HCT116 (cell line): ENCODE measurements around the gene NCF4. TPM values are rescaled to one million over a fixed set of nuclear protein-coding genes. Genes with fewer than 3 reads are reported as not detected.

ENCODE experiments used
- ATAC-seq: fragments of 200-7000 bp; cut with Tn5 transposase; 2 replicates; pipeline ENCODE4 v1.9.1; 2020; ENCODE audit warnings: mild to moderate bottlenecking, moderate library complexity
- BruUV-seq: library from RNA; stranded (reverse); fragments of 400-500 nt; replicated peaks from 2 replicates; lab custom pipeline; 2021; lab: Mats Ljungman, UMichigan
- CTCF ChIA-PET: fragments of 300-600 bp; sonication (Branson Sonifier 250); formaldehyde crosslinking; loops from one replicate; lab custom pipeline; 2021; ENCODE audit warnings: antibody characterized with exemption; lab: Charles Lee
- POLR2A ChIA-PET: fragments of 300-600, 350-600 bp; sonication (Branson Sonifier 250); formaldehyde crosslinking; loops from one replicate; lab custom pipeline; 2021; ENCODE audit warnings: antibody characterized with exemption; lab: Charles Lee
- RAD21 ChIA-PET, 2 experiments: fragments of 300-600 bp; sonication (Branson Sonifier 250); formaldehyde crosslinking; loops; one replicate each; lab custom pipeline; 2023; ENCODE audit warnings: low total read pairs in 2 of 2; ENCODE audit not compliant: uncharacterized antibody in 2 of 2, unreplicated experiment in 2 of 2, low non-redundant PET in 1 of 2; lab: Charles Lee
- DNase-seq: peaks from one replicate; pipeline ENCODE4 v3.0.0-alpha.2; 2010; ENCODE audit warnings: low read depth, low spot score
- H2AFZ ChIP-seq: fragments of 200-600 bp; shearing (Covaris generic), sonication (generic); 2 replicates; pipeline ENCODE4 v1.6.1; 2017; ENCODE audit warnings: low read depth, mixed run types, mixed read lengths, antibody characterized with exemption, low read length; ENCODE audit not compliant: poor library complexity, severe bottlenecking
- H3K27ac ChIP-seq: 2 replicates; pipeline ENCODE4 v1.5.1; 2012; ENCODE audit warnings: low read depth, low read length
- H3K27me3 ChIP-seq: fragments of 200-600 bp; sonication (generic); 2 replicates; pipeline ENCODE4 v1.6.1; 2016; ENCODE audit warnings: mixed run types, low read length, mixed read lengths; ENCODE audit not compliant: insufficient read depth
- H3K36me3 ChIP-seq, 2 experiments: fragments of 200-500 bp in 1 of 2; fragments of 200-600 bp in 1 of 2; sonication (Bioruptor generic) in 1 of 2; sonication (generic) in 1 of 2; 2 replicates each; pipeline versions ENCODE4 v1.5.1 to v1.6.1; 2014 to 2016; ENCODE audit warnings: low read length in 2 of 2, inconsistent platforms in 1 of 2, mixed read lengths in 1 of 2, mixed run types in 1 of 2; ENCODE audit not compliant: insufficient read depth in 2 of 2, control insufficient read depth in 1 of 2
- H3K4me1 ChIP-seq, 2 experiments: fragments of 200-600 bp in 1 of 2; sonication (generic) in 1 of 2; 2 replicates each; pipeline versions ENCODE4 v1.5.1 to v1.6.1; 2012 to 2017; ENCODE audit warnings: low read length in 2 of 2, inconsistent platforms in 1 of 2, mild to moderate bottlenecking in 1 of 2, mixed read lengths in 1 of 2, mixed run types in 1 of 2, moderate library complexity in 1 of 2; ENCODE audit not compliant: insufficient read depth in 2 of 2, control insufficient read depth in 1 of 2
- H3K4me2 ChIP-seq: fragments of 200-600 bp; sonication (generic); 2 replicates; pipeline ENCODE4 v1.6.1; 2017; ENCODE audit warnings: mixed run types, low read length, mixed read lengths
- H3K4me3 ChIP-seq, 2 experiments: fragments of 200-600 bp in 1 of 2; sonication (generic) in 1 of 2; replicated peaks in 1 of 2; 2 replicates each; pipeline ENCODE4 v1.5.1; 2011 to 2016; ENCODE audit warnings: low read length in 2 of 2, control low read depth in 1 of 2, low read depth in 1 of 2, mild to moderate bottlenecking in 1 of 2, mixed read lengths in 1 of 2, mixed run types in 1 of 2
- H3K79me2 ChIP-seq: fragments of 200-600 bp; sonication (generic); 2 replicates; pipeline ENCODE4 v1.6.1; 2017; ENCODE audit warnings: mild to moderate bottlenecking, mixed run types, low read length, moderate library complexity, mixed read lengths; ENCODE audit not compliant: insufficient read depth
- H3K9ac ChIP-seq: fragments of 200-600 bp; sonication (generic); 2 replicates; pipeline ENCODE4 v1.6.1; 2016; ENCODE audit warnings: low read length, mixed read lengths
- H3K9me2 ChIP-seq: fragments of 200-600 bp; sonication (generic), shearing (Covaris generic); 2 replicates; pipeline ENCODE4 v1.6.1; 2017; ENCODE audit warnings: mixed run types, mild to moderate bottlenecking, moderate library complexity; ENCODE audit not compliant: insufficient read depth
- H3K9me3 ChIP-seq, 2 experiments: fragments of 200-500 bp in 1 of 2; fragments of 200-600 bp in 1 of 2; sonication (Bioruptor generic) in 1 of 2; sonication (generic) in 1 of 2; 2 replicates each; pipeline ENCODE4 v1.6.1; 2014 to 2017; ENCODE audit warnings: low read length in 2 of 2, mixed read lengths in 2 of 2, inconsistent platforms in 1 of 2, low read depth in 1 of 2, mild to moderate bottlenecking in 1 of 2, mixed run types in 1 of 2, moderate library complexity in 1 of 2; ENCODE audit not compliant: control insufficient read depth in 1 of 2, insufficient read depth in 1 of 2
- H4K20me1 ChIP-seq: fragments of 200-600 bp; sonication (generic), shearing (Covaris generic); 2 replicates; pipeline ENCODE4 v1.6.1; 2017; ENCODE audit warnings: mixed run types, mild to moderate bottlenecking, moderate library complexity; ENCODE audit not compliant: insufficient read depth
- CBX3 ChIP-seq: IDR thresholded peaks from 2 replicates; pipeline ENCODE4 v1.6.1; 2012; ENCODE audit warnings: low read depth
- CEBPB ChIP-seq: IDR thresholded peaks from 2 replicates; pipeline ENCODE4 v1.6.1; 2012; ENCODE audit warnings: low read depth
- EGR1 ChIP-seq: IDR thresholded peaks from 2 replicates; pipeline ENCODE4 v1.6.1; 2012; ENCODE audit warnings: low read depth
- EZH2 ChIP-seq: fragments of 200-600 bp; sonication (generic); IDR thresholded peaks from 2 replicates; pipeline ENCODE4 v1.6.1; 2017; ENCODE audit warnings: antibody characterized with exemption, mixed run types
- EZH2phosphoT487 ChIP-seq: fragments of 200-600 bp; IDR thresholded peaks from 2 replicates; pipeline ENCODE4 v1.6.1; 2018; ENCODE audit warnings: antibody characterized with exemption, borderline replicate concordance
- FOSL1 ChIP-seq: IDR thresholded peaks from 2 replicates; pipeline ENCODE4 v1.6.1; 2012; ENCODE audit warnings: low read depth
- JUND ChIP-seq: IDR thresholded peaks from 2 replicates; pipeline ENCODE4 v1.6.1; 2012
- POLR2A ChIP-seq: IDR thresholded peaks from 2 replicates; pipeline ENCODE4 v1.7.0; 2011; ENCODE audit warnings: borderline replicate concordance; ENCODE audit not compliant: insufficient read depth, insufficient read length; ENCODE audit errors: extremely low read depth
- POLR2AphosphoS5 ChIP-seq: IDR thresholded peaks from 2 replicates; pipeline ENCODE4 v1.6.1; 2011; ENCODE audit warnings: mild to moderate bottlenecking, low read depth, low read length, moderate library complexity
- RAD21 ChIP-seq: IDR thresholded peaks from 2 replicates; pipeline ENCODE4 v1.6.1; 2012; ENCODE audit warnings: low read depth, mild to moderate bottlenecking
- SIN3A ChIP-seq: IDR thresholded peaks from 2 replicates; pipeline ENCODE4 v1.6.1; 2012; ENCODE audit warnings: low read depth
- SRF ChIP-seq: IDR thresholded peaks from 2 replicates; pipeline ENCODE4 v1.6.1; 2012; ENCODE audit warnings: low read depth
- TCF7L2 ChIP-seq: IDR thresholded peaks from 2 replicates; pipeline ENCODE4 v1.7.0; 2011; ENCODE audit warnings: borderline replicate concordance, inconsistent platforms; ENCODE audit not compliant: insufficient read depth, insufficient read length; ENCODE audit errors: extremely low read depth
- ZFX ChIP-seq: fragments of 450-650 bp; IDR thresholded peaks from 2 replicates; pipeline ENCODE4 v1.6.1; 2017
- ZNF274 ChIP-seq: fragments of 200-500 bp; sonication (Bioruptor generic); IDR thresholded peaks from 2 replicates; pipeline ENCODE4 v1.6.1; 2014; ENCODE audit warnings: mild to moderate bottlenecking, low read depth, low read length, inconsistent platforms
- intact Hi-C: fragments of 100-400 bp; cut with micrococcal nuclease; formaldehyde crosslinking; loops from 2 replicates; pipeline ENCODE4 v1.10.0; 2022
- total RNA-seq: library from RNA; stranded (reverse); gene quantifications from one replicate; pipeline ENCODE4 v1.2.1, GENCODE V29; 2021; ENCODE audit not compliant: unreplicated experiment
- TF ChIP-seq, protein P1 (sequence below): IDR thresholded peaks from 2 replicates; pipeline ENCODE4 v1.6.1; 2012
- TF ChIP-seq, protein P2 (sequence below): IDR thresholded peaks from 2 replicates; pipeline ENCODE4 v1.6.1; 2012
- TF ChIP-seq, protein P3 (sequence below): IDR thresholded peaks from 2 replicates; pipeline ENCODE4 v1.6.1; 2011; ENCODE audit warnings: mild to moderate bottlenecking, low read length, moderate library complexity; ENCODE audit not compliant: insufficient replicate concordance; ENCODE audit errors: extremely low read depth

The NCF4 gene
- total RNA-seq, 1 experiment from 2014 or later, result 0.37 TPM

DNA sequence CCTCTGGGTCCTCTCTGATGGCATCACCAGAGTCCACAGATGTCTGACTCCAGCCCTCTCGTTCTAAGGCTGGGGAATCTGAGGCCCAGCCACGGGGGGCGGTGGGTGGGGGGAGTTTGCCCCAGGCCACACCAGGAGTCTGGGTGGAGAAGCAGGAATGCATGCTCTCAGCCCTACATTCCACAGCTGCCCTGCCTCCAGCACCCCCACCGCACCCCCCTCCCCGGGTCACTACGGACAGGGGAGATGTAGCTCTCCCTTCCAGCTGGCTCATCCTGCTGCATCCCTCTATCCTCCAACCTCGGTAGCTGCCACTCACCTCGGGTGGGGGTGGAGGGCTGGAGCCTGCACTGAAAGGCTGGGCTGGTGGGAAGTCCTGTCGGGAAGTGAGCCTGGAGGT, 41.7 kb upstream of the NCF4 start:
- no peak overlapping the region for H3K27ac ChIP-seq
- ChIA-PET POLR2A (no interaction called here), CTCF (interaction anchor here (1.4 kb wide), 1 partner anchor 37 kb away, joined by 4 read pairs; no protein-coding TSS in a partner anchor), RAD21 (no interaction called here)
- intact Hi-C loops, result no loop called here
- H3K9me2 ChIP-seq, result no peaks in the 10 kb centered on the region
- H3K4me2 ChIP-seq, result no peak overlapping the region
- H3K79me2 ChIP-seq, result no peaks in the 10 kb centered on the region
- BruUV-seq, result no TSS peak
- no peak overlapping the region for H3K9ac ChIP-seq
- peaks cover 18% of the 10 kb centered on the region for H3K27me3 ChIP-seq
- no peaks in the 10 kb centered on the region for H3K4me1 ChIP-seq
- ATAC-seq, result no peak
- no peaks in the 10 kb centered on the region for H3K36me3 ChIP-seq
- no peak for DNase-seq
- TF ChIP-seq EZH2 (no peak), TCF7L2 (no peak), FOSL1 (no peak), CBX3 (no peak), SIN3A (no peak), CEBPB (no peak), POLR2A (no peak), ZFX (no peak), ZNF274 (no peak), EZH2phosphoT487 (no peak), SRF (no peak), RAD21 (no peak), JUND (no peak), EGR1 (no peak), POLR2AphosphoS5 (no peak)
- TF ChIP-seq, protein P1, sequence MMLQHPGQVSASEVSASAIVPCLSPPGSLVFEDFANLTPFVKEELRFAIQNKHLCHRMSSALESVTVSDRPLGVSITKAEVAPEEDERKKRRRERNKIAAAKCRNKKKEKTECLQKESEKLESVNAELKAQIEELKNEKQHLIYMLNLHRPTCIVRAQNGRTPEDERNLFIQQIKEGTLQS, result no peak
- TF ChIP-seq, protein P2, sequence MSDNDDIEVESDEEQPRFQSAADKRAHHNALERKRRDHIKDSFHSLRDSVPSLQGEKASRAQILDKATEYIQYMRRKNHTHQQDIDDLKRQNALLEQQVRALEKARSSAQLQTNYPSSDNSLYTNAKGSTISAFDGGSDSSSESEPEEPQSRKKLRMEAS, result no peak
- TF ChIP-seq, protein P3, sequence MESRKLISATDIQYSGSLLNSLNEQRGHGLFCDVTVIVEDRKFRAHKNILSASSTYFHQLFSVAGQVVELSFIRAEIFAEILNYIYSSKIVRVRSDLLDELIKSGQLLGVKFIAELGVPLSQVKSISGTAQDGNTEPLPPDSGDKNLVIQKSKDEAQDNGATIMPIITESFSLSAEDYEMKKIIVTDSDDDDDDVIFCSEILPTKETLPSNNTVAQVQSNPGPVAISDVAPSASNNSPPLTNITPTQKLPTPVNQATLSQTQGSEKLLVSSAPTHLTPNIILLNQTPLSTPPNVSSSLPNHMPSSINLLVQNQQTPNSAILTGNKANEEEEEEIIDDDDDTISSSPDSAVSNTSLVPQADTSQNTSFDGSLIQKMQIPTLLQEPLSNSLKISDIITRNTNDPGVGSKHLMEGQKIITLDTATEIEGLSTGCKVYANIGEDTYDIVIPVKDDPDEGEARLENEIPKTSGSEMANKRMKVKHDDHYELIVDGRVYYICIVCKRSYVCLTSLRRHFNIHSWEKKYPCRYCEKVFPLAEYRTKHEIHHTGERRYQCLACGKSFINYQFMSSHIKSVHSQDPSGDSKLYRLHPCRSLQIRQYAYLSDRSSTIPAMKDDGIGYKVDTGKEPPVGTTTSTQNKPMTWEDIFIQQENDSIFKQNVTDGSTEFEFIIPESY, result no peak
- no peaks in the 10 kb centered on the region for H3K9me3 ChIP-seq
- no peak overlapping the region for H2AFZ ChIP-seq
- H3K4me3 ChIP-seq, result no peak overlapping the region
- H4K20me1 ChIP-seq, result no peaks in the 10 kb centered on the region
